SK-N-SH (cell line): ENCODE measurements around the gene NPR1. TPM values are rescaled to one million over a fixed set of nuclear protein-coding genes. Genes with fewer than 3 reads are reported as not detected.

ENCODE experiments used
- CTCF ChIA-PET: fragments of 300-600, 350-600 bp; formaldehyde crosslinking; extraction: SDS; loops from one replicate; lab custom pipeline; 2021; lab: Yijun Ruan, JAX
- POLR2A ChIA-PET: fragments of 350-600 bp; sonication (Branson Sonifier 250); formaldehyde crosslinking; extraction: SDS; loops from one replicate; lab custom pipeline; 2020; ENCODE audit warnings: antibody characterized with exemption, inconsistent platforms; lab: Yijun Ruan, JAX
- DNase-seq: peaks from one replicate; pipeline ENCODE4 v3.0.0; 2012
- H2AFZ ChIP-seq: fragments of 200-600 bp; sonication (generic); 2 replicates; pipeline ENCODE4 v1.8.1; 2016; ENCODE audit warnings: antibody characterized with exemption, mild to moderate bottlenecking, low read depth
- H3F3A ChIP-seq: fragments of 200-600 bp; sonication (generic); replicated peaks from 2 replicates; pipeline ENCODE3; 2016; ENCODE audit warnings: antibody characterized with exemption, mild to moderate bottlenecking; ENCODE audit not compliant: insufficient read depth
- H3K27ac ChIP-seq, 2 experiments: fragments of 200-500 bp in 1 of 2; fragments of 200-600 bp in 1 of 2; sonication (Bioruptor generic) in 1 of 2; sonication (generic), shearing (Covaris generic) in 1 of 2; 2 replicates each; pipeline versions ENCODE4 v1.5.1 to v1.6.1; 2014 to 2016; ENCODE audit warnings: low read depth in 2 of 2, inconsistent platforms in 1 of 2, low read length in 1 of 2, mild to moderate bottlenecking in 1 of 2, mixed read lengths in 1 of 2
- H3K27me3 ChIP-seq: fragments of 200-600 bp; sonication (generic), shearing (Covaris generic); 2 replicates; pipeline ENCODE4 v1.6.1; 2016; ENCODE audit warnings: mixed run types; ENCODE audit not compliant: insufficient read depth
- H3K36me3 ChIP-seq, 2 experiments: fragments of 200-500 bp in 1 of 2; fragments of 200-600 bp in 1 of 2; sonication (Bioruptor generic) in 1 of 2; sonication (generic) in 1 of 2; replicated peaks in 1 of 2; 2 replicates each; pipeline versions ENCODE3 to v1.5.1; 2014 to 2016; ENCODE audit warnings: low read length in 1 of 2, mild to moderate bottlenecking in 1 of 2; ENCODE audit not compliant: insufficient read depth in 2 of 2, control insufficient read depth in 1 of 2
- H3K4me1 ChIP-seq, 2 experiments: fragments of 200-500 bp in 1 of 2; fragments of 200-600 bp in 1 of 2; sonication (Bioruptor generic) in 1 of 2; sonication (generic), shearing (Covaris generic) in 1 of 2; 2 replicates each; pipeline versions ENCODE4 v1.5.1 to v1.6.1; 2014 to 2016; ENCODE audit warnings: low read depth in 1 of 2, low read length in 1 of 2, mixed run types in 1 of 2; ENCODE audit not compliant: insufficient read depth in 2 of 2, control insufficient read depth in 1 of 2
- H3K4me2 ChIP-seq: fragments of 200-600 bp; sonication (generic), shearing (Covaris generic); 2 replicates; pipeline ENCODE4 v1.6.1; 2017; ENCODE audit warnings: mixed run types
- H3K4me3 ChIP-seq, 2 experiments: fragments of 200-500 bp in 1 of 2; fragments of 200-600 bp in 1 of 2; sonication (Bioruptor generic) in 1 of 2; sonication (generic), shearing (Covaris generic) in 1 of 2; 2 replicates each; pipeline versions ENCODE4 v1.5.1 to v1.8.1; 2014 to 2016; ENCODE audit warnings: low read depth in 2 of 2, inconsistent platforms in 1 of 2, low read length in 1 of 2, mild to moderate bottlenecking in 1 of 2, mixed read lengths in 1 of 2, moderate library complexity in 1 of 2
- H3K79me2 ChIP-seq: fragments of 200-600 bp; sonication (generic); 2 replicates; pipeline ENCODE4 v1.8.1; 2017; ENCODE audit warnings: mild to moderate bottlenecking; ENCODE audit not compliant: insufficient read depth
- H3K9ac ChIP-seq: fragments of 200-600 bp; sonication (generic); 2 replicates; pipeline ENCODE4 v1.6.1; 2017; ENCODE audit warnings: mixed run types
- H3K9me2 ChIP-seq: fragments of 200-600 bp; sonication (generic); 2 replicates; pipeline ENCODE4 v1.6.1; 2017; ENCODE audit warnings: mixed run types
- H3K9me3 ChIP-seq: fragments of 200-600 bp; sonication (generic); 2 replicates; pipeline ENCODE4 v1.6.1; 2017; ENCODE audit warnings: mixed run types, mild to moderate bottlenecking, moderate library complexity
- H4K20me1 ChIP-seq: fragments of 200-600 bp; sonication (generic); 2 replicates; pipeline ENCODE4 v1.6.1; 2017; ENCODE audit warnings: mild to moderate bottlenecking, mixed run types; ENCODE audit not compliant: insufficient read depth
- CTCF ChIP-seq: fragments of 200-600 bp; sonication (generic); IDR thresholded peaks from 2 replicates; pipeline ENCODE4 v1.6.1; 2017; ENCODE audit warnings: antibody characterized with exemption, mild to moderate bottlenecking, moderate library complexity
- ELF1 ChIP-seq: IDR thresholded peaks from 2 replicates; pipeline ENCODE4 v1.4.0; 2012
- EP300 ChIP-seq, 2 experiments: IDR thresholded peaks; 2 replicates each; pipeline versions ENCODE4 v1.4.0 to v1.6.1; 2012; ENCODE audit warnings: borderline replicate concordance in 1 of 2, low read depth in 1 of 2, low read length in 1 of 2
- GABPA ChIP-seq: IDR thresholded peaks from 2 replicates; pipeline ENCODE4 v1.4.0; 2012; ENCODE audit warnings: low read depth, mild to moderate bottlenecking
- IRF3 ChIP-seq: fragments of 150-350 bp; IDR thresholded peaks from 2 replicates; pipeline ENCODE4 v1.6.1; 2016; ENCODE audit warnings: mild to moderate bottlenecking, low read depth, low read length
- JUND ChIP-seq: IDR thresholded peaks from 2 replicates; pipeline ENCODE4 v1.4.0; 2012
- MAX ChIP-seq: IDR thresholded peaks from 2 replicates; pipeline ENCODE4 v1.4.0; 2012; ENCODE audit warnings: low read depth
- MXI1 ChIP-seq: IDR thresholded peaks from 2 replicates; pipeline ENCODE4 v1.6.1; 2012; ENCODE audit warnings: mild to moderate bottlenecking, low read depth, low read length, improper control_type of control experiment
- NRF1 ChIP-seq: IDR thresholded peaks from 2 replicates; pipeline ENCODE4 v1.6.1; 2012; ENCODE audit warnings: low read depth, mild to moderate bottlenecking, low read length
- PBX3 ChIP-seq: IDR thresholded peaks from 2 replicates; pipeline ENCODE4; 2012
- POLR2AphosphoS5 ChIP-seq: IDR thresholded peaks from 2 replicates; pipeline ENCODE4 v1.6.1; 2012; ENCODE audit warnings: low read depth, low read length
- RAD21 ChIP-seq: IDR thresholded peaks from 2 replicates; pipeline ENCODE4 v1.6.1; 2012; ENCODE audit warnings: mild to moderate bottlenecking, low read length
- RCOR1 ChIP-seq: fragments of 150-350 bp; IDR thresholded peaks from 2 replicates; pipeline ENCODE4 v1.6.1; 2017; ENCODE audit warnings: antibody characterized with exemption, low read length
- REST ChIP-seq: IDR thresholded peaks from 2 replicates; pipeline ENCODE4 v1.6.1; 2012; ENCODE audit warnings: mild to moderate bottlenecking, low read depth, low read length, moderate library complexity
- RFX5 ChIP-seq: IDR thresholded peaks from 2 replicates; pipeline ENCODE4 v1.6.1; 2012; ENCODE audit warnings: mild to moderate bottlenecking, improper control_type of control experiment, low read length
- TAF1 ChIP-seq: IDR thresholded peaks from 2 replicates; pipeline ENCODE4 v1.6.1; 2012; ENCODE audit warnings: low read depth, mild to moderate bottlenecking, low read length, moderate library complexity, borderline replicate concordance
- TCF12 ChIP-seq: IDR thresholded peaks from 2 replicates; pipeline ENCODE4 v1.4.0; 2012
- YY1 ChIP-seq: IDR thresholded peaks from 2 replicates; pipeline ENCODE4 v1.4.0; 2012; ENCODE audit warnings: low read depth, mild to moderate bottlenecking
- ZBTB33 ChIP-seq: IDR thresholded peaks from 2 replicates; pipeline ENCODE4 v1.4.0; 2012; ENCODE audit warnings: low read depth, borderline replicate concordance
- WGBS: methylation state at CpG from one replicate; pipeline ENCODE4 v1.1.6; 2017; ENCODE audit warnings: low lambda C conversion rate; 5-methylcytosine and 5-hydroxymethylcytosine counted together
- polyA plus RNA-seq, 3 experiments: library from polyadenylated mRNA; depleted of rRNA; stranded (reverse); fragments of >200 nt; gene quantifications; 2 replicates each; pipeline ENCODE4 v1.2.3, GENCODE V29; 2012

NPR1 gene
- polyA plus RNA-seq, 1 of the 3 experiments (the other 2 are of a cell fraction): 0.12 TPM

GRCh38 chr1:153727463-153728304, 49.2 kb downstream of the NPR1 start, which contains the start of gene INTS3:
INTS3 (plus strand) TSS chr1:153728050; CDS start chr1:153728635, 585 bp downstream.
- H3K4me2 ChIP-seq: peak within 1 kb of the TSS; percentile 99
- WGBS: 2% methylated on average over 36 of the region's 49 CpGs
- ChIA-PET CTCF (interaction anchor here (1.0 to 8.6 kb wide), 4 partner anchors 12 to 49 kb away, joined by 3 to 56 read pairs (median 6); partner anchors contain the start of gene NPR1), POLR2A (interaction anchor here (0.6 to 1.3 kb wide), 6 partner anchors 8 to 493 kb away, joined by 3 to 4 read pairs (median 4); partner anchors contain the start of genes CREB3L4, RPS27 and UBAP2L)
- peaks cover 4 to 9% of the 10 kb centered on the region in 2 experiments for H3K36me3 ChIP-seq
- peak within 1 kb of the TSS; percentile 97 for H3K9ac ChIP-seq
- peaks cover 6% of the 10 kb centered on the region for H3F3A ChIP-seq
- peaks cover 29% of the 10 kb centered on the region for H3K79me2 ChIP-seq
- no peaks in the 10 kb centered on the region for H3K27me3 ChIP-seq
- peak; percentile 82 for TF ChIP-seq GABPA
- no peak for TF ChIP-seq JUND
- TF ChIP-seq YY1: peak; percentile 83
- peak in 1 of 2 experiments; percentile 44; a peak in 2 of 4 replicates for TF ChIP-seq EP300 (IDR thresholded peaks at IDR 0.05; ENCODE audit: borderline replicate concordance in 1 of 2, low read depth in 1 of 2, low read length in 1 of 2)
- TF ChIP-seq ELF1: peak; percentile 86
- peak; percentile 82 for TF ChIP-seq POLR2AphosphoS5
- peak; percentile 91 for TF ChIP-seq NRF1
- no peak for TF ChIP-seq TCF12
- no peak for TF ChIP-seq RAD21
- TF ChIP-seq ZBTB33: no peak
- peak; percentile 80 for TF ChIP-seq MXI1
- TF ChIP-seq RCOR1: no peak
- peak; percentile 82 for TF ChIP-seq RFX5
- TF ChIP-seq REST: no peak
- no peak for TF ChIP-seq IRF3
- TF ChIP-seq TAF1: peak; percentile 88
- peak; percentile 19; the same call in 1 of the 2 replicates for TF ChIP-seq CTCF
- TF ChIP-seq MAX: peak; percentile 94
- TF ChIP-seq PBX3: peak; percentile 100
- H4K20me1 ChIP-seq: no peaks in the 10 kb centered on the region
- H3K9me3 ChIP-seq: no peaks in the 10 kb centered on the region
- peak; percentile 97 for DNase-seq
- H2AFZ ChIP-seq: peak within 1 kb of the TSS; percentile 96
- H3K4me1 ChIP-seq: peaks cover 9 to 12% of the 10 kb centered on the region in 2 experiments; a peak in 2 of 4 replicates
- peak within 1 kb of the TSS; percentile 72 to 97 for H3K4me3 ChIP-seq
- H3K27ac ChIP-seq: peak within 1 kb of the TSS; percentile 83 to 91
- H3K9me2 ChIP-seq: no peaks in the 10 kb centered on the region
